Muscle layer of duodenum (tissue), 2 donors: ENCODE measurements around the gene NKX6-1.

Experiments
- H3K27ac ChIP-seq: one replicate; pipeline ENCODE4 v1.7.0; 2013; ENCODE audit warnings: mild to moderate bottlenecking, low read length
- H3K27me3 ChIP-seq: one replicate; pipeline ENCODE4 v1.7.0; 2013; ENCODE audit warnings: low read depth, mild to moderate bottlenecking, control low read depth, low read length
- H3K36me3 ChIP-seq, 2 donors: one replicate each; pipeline ENCODE4 v1.7.0; 2013; ENCODE audit warnings: low read length in 2 of 2, control low read depth in 1 of 2, mild to moderate bottlenecking in 1 of 2; ENCODE audit not compliant: insufficient read depth in 2 of 2, control insufficient read depth in 1 of 2
- H3K4me1 ChIP-seq, 2 donors: one replicate each; pipeline ENCODE4 v1.7.0; 2013; ENCODE audit warnings: low read length in 2 of 2, mild to moderate bottlenecking in 2 of 2, control low read depth in 1 of 2, moderate library complexity in 1 of 2; ENCODE audit not compliant: insufficient read depth in 2 of 2, control insufficient read depth in 1 of 2
- H3K4me3 ChIP-seq, 2 donors: one replicate each; pipeline ENCODE4 v1.7.0; 2013; ENCODE audit warnings: low read length in 2 of 2, low read depth in 1 of 2, mild to moderate bottlenecking in 1 of 2
- H3K9me3 ChIP-seq, 2 donors: one replicate each; pipeline ENCODE4 v1.7.0; 2013; ENCODE audit warnings: low read length in 2 of 2, control low read depth in 1 of 2, mild to moderate bottlenecking in 1 of 2; ENCODE audit not compliant: control insufficient read depth in 1 of 2
- donor health status: healthy.

The NKX6-1 gene

GRCh38 chr4:84472154-84472553 lies 26.9 kb downstream of the NKX6-1 start:
- Histone ChIP-seq H3K36me3 (no peaks in the 10 kb centered on the region), H3K4me3 (no peak overlapping the region), H3K27me3 (no peaks in the 10 kb centered on the region), H3K27ac (no peak overlapping the region), H3K9me3 (no peaks in the 10 kb centered on the region), H3K4me1 (no peaks in the 10 kb centered on the region)

GRCh38 chr4:84470204-84470785 lies 28.8 kb downstream of the NKX6-1 start:
- Histone ChIP-seq H3K4me3 (no peak overlapping the region), H3K4me1 (no peaks in the 10 kb centered on the region), H3K9me3 (no peaks in the 10 kb centered on the region), H3K27ac (no peak overlapping the region), H3K36me3 (no peaks in the 10 kb centered on the region), H3K27me3 (no peaks in the 10 kb centered on the region)

DNA sequence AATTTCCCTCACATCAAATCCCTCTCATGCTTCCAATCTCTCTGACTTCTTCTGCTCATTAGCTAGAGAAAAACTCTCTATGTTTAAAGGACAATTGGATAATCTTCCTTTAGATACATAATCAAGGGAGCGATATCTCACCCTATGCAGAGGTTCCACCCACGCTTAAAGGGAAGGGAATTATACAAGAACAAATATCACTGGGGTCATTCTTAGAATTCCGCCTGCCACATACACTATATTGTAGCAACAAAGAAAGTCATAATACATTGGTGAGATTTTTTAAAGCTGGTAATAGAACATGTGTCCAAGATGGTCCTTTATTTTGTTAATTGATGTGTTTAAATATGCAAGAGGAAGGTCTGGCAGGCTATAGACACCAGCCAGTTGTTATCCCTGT lies 31.5 kb downstream of the NKX6-1 start:
- no peaks in the 10 kb centered on the region for H3K27me3 ChIP-seq
- no peaks in the 10 kb centered on the region for H3K4me1 ChIP-seq
- no peak overlapping the region for H3K4me3 ChIP-seq
- no peak overlapping the region for H3K27ac ChIP-seq
- H3K36me3 ChIP-seq, result no peaks in the 10 kb centered on the region
- peaks cover 0 to 5% of the 10 kb centered on the region in 2 donors for H3K9me3 ChIP-seq

- Histone ChIP-seq H3K27me3 (no peaks in the 10 kb centered on the region), H3K36me3 (no peaks in the 10 kb centered on the region), H3K27ac (no peak overlapping the region), H3K9me3 (peaks cover 0 to 5% of the 10 kb centered on the region in 2 donors), H3K4me1 (no peaks in the 10 kb centered on the region), H3K4me3 (no peak overlapping the region)
These were observed 39.3 kb downstream of the NKX6-1 start for GRCh38 chr4:84459783-84460182.

GRCh38 chr4:84456157-84456556 lies 42.9 kb downstream of the NKX6-1 start:
- Histone ChIP-seq H3K4me3 (no peak overlapping the region), H3K36me3 (no peaks in the 10 kb centered on the region), H3K4me1 (no peaks in the 10 kb centered on the region), H3K9me3 (no peaks in the 10 kb centered on the region), H3K27me3 (no peaks in the 10 kb centered on the region), H3K27ac (no peak overlapping the region)

GRCh38 chr4:84455697-84456096 lies 43.4 kb downstream of the NKX6-1 start:
- Histone ChIP-seq H3K27ac (no peak overlapping the region), H3K27me3 (no peaks in the 10 kb centered on the region), H3K4me3 (no peak overlapping the region), H3K9me3 (no peaks in the 10 kb centered on the region), H3K4me1 (no peaks in the 10 kb centered on the region), H3K36me3 (no peaks in the 10 kb centered on the region)

- Histone ChIP-seq H3K36me3 (no peaks in the 10 kb centered on the region), H3K4me1 (no peaks in the 10 kb centered on the region), H3K9me3 (no peaks in the 10 kb centered on the region), H3K27ac (no peak overlapping the region), H3K27me3 (no peaks in the 10 kb centered on the region), H3K4me3 (no peak overlapping the region)
These were observed 47.5 kb downstream of the NKX6-1 start for GRCh38 chr4:84451546-84451945.

GRCh38 chr4:84443523-84443922 lies 55.6 kb downstream of the NKX6-1 start:
- H3K27me3 ChIP-seq, result no peaks in the 10 kb centered on the region
- H3K9me3 ChIP-seq, result no peaks in the 10 kb centered on the region

GRCh38 chr4:84442778-84443177 lies 56.3 kb downstream of the NKX6-1 start:
- Histone ChIP-seq H3K27ac (no peak overlapping the region), H3K4me1 (no peaks in the 10 kb centered on the region), H3K27me3 (no peaks in the 10 kb centered on the region), H3K4me3 (no peak overlapping the region), H3K9me3 (no peaks in the 10 kb centered on the region), H3K36me3 (no peaks in the 10 kb centered on the region)

More at GRCh38 chr4:84443523-84443922, 55.6 kb downstream of the NKX6-1 start:
- H3K4me1 ChIP-seq, result no peaks in the 10 kb centered on the region
- no peaks in the 10 kb centered on the region for H3K36me3 ChIP-seq
- no peak overlapping the region for H3K4me3 ChIP-seq
- H3K27ac ChIP-seq, result no peak overlapping the region
